NCI-H2081 treated with DMSO at 0.1 percent for 48 hours (cell line): ENCODE results near the gene LRR1.
A peak's percentile ranks its signal among the peaks of the same experiment; 100 is the strongest.
"Not testable (repeated sequence)": the region's sequence is repeated elsewhere in the genome, so short reads cannot be mapped to it uniquely, and the experiment has no call there.

Source experiments
- DNase-seq: peaks from one replicate; lab custom pipeline; 2025; lab: John Stamatoyannopoulos, UW

The LRR1 gene, protein sequence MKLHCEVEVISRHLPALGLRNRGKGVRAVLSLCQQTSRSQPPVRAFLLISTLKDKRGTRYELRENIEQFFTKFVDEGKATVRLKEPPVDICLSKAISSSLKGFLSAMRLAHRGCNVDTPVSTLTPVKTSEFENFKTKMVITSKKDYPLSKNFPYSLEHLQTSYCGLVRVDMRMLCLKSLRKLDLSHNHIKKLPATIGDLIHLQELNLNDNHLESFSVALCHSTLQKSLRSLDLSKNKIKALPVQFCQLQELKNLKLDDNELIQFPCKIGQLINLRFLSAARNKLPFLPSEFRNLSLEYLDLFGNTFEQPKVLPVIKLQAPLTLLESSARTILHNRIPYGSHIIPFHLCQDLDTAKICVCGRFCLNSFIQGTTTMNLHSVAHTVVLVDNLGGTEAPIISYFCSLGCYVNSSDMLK

GRCh38 chr14:49598485-49599300 is at the start of gene LRR1:
Gene LRR1, plus strand, starts transcription at chr14:49598940. Its CDS starts 81 bp downstream, at chr14:49599021.
- peak; percentile 21 for DNase-seq

GRCh38 chr14:49549446-49549845 is 49.3 kb upstream of the LRR1 start:
- DNase-seq: no peak

DNA sequence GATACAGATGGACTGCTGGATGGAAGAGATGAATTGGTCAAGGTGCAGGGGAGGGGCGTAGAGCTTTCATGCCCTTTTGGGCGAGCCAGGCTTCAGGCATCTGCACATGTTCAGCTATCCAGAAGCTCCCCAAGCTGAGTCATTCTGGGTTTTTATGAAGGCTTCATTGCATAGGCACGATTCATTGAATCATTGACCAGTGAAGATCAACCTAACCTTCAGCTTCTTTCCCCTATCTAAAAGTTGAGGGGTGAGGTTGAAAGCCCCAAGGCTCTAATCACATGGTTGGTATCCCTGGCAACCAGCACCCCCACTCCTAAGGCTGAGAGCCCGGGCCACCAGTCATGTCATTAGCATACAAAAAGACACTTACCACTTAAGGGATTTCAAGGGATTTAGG is 48.9 kb upstream of the LRR1 start:
- no peak for DNase-seq

DNA sequence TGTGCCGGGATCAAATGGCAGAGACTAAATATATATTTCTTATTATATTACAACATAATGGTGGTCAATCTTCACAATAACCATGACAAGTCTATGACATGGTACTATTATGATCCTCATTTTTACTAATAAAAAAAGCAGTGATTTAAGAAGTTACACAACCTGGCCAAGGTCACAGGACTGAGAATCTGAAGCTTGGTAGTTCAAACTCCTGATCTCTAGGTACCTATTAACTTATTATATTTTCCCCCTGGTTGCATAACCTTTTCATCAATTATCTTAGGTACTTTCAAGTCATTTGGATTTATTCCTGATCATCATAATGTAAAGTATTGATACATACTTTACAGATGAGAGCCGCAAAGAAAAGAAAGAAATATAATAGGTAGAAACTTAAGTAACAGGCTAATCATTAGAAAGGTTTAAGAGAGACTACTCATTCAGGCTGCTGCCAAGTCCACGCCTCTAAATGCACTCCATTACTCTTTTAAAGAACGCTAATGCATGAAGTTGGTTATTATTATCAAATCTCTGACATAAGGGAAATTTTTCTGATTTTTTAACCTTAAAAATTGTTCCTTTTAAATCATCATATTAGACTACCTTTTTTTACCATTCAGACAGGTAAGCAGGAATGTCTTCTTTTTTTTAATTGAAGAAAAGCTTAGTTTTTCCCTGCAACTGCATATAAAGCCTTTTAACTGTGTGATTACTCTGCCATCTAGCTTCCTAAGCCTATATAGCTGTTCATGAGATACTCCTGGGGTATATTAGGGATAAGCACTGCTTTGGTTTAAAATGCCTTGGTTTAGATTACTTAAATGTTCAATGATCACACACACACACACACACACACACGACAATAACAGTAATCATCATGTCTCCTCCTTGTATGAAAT is 48.2 kb upstream of the LRR1 start:
- peak; percentile 5 for DNase-seq

DNA sequence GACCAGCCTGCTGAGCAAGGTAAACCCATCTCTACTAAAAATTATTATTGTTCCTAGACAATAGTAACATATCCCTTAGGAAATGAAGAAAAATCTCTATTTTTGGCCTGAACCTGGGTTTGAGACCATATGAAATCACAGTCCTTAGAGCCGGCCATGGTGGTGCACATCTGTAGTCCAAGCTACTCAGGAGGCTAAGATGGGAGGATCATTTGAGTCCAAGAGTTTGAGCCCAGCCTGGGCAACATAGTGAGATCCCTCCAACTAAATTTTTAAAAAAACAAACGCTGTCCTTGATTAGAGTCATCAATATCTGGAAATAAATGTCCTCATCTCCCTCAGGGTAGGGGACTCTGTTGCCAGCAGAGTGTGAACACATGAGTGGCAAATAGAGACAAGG is 47.2 kb upstream of the LRR1 start:
- DNase-seq: no peak

DNA sequence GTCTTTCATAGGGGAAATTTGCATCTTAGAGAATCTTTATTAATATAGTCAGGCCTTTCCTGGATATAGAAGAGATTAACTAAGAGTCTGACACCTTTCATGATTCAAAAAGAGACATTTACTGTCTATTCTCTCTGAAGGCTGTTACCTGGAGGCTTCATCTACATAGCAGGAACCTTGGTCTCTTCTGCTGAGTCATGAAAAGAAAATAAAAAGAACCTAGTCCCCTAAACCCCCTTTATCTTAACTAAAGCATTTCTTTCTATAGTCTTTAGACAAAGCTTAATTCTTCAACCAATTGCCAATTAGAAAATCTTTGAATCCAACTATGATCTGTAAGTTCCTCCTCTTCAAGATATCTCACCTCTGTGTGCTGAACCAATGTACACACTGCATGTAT is 45.6 kb upstream of the LRR1 start:
- DNase-seq: no peak

- DNase-seq: no peak
Observed at GRCh38 chr14:49553892-49554291, 44.8 kb upstream of the LRR1 start.

DNA sequence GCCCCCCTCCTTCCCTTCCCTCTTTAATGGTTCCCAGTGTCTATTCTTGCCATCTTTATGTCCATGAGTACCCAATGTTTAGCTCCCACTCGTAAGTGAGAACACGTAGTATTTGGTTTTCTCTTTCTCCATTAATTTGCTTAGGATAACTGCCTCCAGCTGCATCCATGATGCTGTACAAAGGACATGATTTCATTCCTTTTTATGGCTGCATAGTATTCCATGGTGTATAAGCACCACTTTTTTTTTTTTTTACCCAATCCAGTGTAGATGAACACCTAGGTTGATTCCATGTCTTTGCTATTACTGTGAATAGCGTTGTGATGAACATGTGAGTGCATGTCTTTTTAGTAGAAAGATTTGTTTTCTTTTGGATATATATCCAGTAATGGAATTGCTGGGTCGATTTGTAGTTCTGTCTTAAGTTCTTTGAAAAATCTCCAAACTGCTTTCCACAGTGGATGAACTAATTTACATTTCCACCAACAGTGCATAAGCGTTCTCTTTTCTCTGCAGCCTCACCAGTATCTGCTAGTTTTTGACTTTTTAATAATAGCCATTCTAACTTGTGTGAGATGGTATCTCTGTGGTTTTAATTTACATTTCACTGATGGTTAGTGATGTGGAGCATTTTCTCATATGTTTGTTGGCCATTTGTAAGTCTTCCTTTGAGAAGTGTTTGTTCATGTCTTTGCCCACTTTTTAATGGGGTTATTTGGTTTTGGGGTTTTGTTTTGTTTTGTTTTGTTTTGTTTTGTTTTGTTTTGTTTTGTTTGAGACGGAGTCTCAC is 38.6 kb upstream of the LRR1 start:
- DNase-seq: no peak

DNA sequence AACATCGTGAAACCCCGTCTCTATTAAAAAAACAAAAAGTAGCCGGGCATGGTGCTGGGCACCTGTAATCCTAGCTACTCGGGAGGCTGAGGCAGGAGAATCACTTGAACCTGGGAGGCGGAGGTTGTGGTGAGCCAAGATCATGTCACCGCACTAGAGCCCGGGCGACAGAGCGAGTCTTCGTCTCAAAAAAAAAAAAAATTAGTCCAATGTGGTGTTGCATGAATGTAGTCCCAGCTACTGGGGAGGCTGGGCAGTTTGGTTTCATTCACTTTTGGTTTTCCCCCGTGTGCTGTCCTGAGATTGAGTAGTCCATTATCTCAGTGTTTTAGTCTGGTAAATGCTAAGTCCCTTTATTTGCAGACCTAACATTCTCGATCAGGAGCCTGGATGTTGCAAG is 32.0 kb upstream of the LRR1 start:
- no peak for DNase-seq

DNA sequence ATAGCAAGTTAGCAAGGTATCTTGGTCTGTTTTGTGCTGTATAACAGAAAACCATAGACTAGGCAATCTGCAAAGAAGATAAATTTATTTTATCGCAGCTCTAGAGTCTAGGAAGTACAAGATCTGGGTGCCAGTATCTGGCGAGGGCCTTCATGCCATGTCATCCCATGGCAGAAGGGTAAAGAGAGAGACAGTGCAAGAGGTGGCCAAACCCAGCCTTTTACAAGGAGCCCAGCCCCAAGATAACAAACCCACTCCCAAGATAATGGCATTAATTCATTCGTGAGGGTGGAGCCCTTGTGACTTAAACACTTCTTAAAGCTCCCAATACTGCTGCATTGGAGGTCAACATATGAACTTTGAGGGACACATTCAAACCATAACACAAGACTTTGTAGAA is 29.5 kb upstream of the LRR1 start:
- DNase-seq: no peak

- DNase-seq: no peak
Observed at GRCh38 chr14:49574038-49574437, 24.7 kb upstream of the LRR1 start.

DNA sequence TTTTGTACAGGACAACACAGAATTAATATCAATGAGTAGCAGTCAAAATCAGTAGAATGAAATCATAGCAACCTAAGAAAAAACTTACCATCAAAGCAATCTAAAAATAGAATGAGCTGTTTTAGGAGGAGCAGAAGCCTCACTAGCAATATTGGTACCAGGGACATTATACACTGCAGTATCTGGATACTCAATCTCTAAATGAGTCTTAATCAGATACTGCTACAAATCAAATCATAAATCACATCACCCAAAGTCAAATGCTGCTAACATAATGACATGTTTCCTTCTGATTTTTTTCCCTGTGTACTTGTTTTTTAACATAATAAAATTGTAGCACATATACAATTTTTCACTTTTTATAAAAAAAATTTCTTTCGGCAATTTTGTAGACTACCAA is 20.6 kb upstream of the LRR1 start:
- no peak for DNase-seq

- DNase-seq: no peak
Observed at GRCh38 chr14:49579841-49580240, 18.9 kb upstream of the LRR1 start.

GRCh38 chr14:49581209-49582112 is 17.3 kb upstream of the LRR1 start:
- DNase-seq: no peak

- DNase-seq: no peak
Observed at GRCh38 chr14:49582113-49582977, 16.4 kb upstream of the LRR1 start.

DNA sequence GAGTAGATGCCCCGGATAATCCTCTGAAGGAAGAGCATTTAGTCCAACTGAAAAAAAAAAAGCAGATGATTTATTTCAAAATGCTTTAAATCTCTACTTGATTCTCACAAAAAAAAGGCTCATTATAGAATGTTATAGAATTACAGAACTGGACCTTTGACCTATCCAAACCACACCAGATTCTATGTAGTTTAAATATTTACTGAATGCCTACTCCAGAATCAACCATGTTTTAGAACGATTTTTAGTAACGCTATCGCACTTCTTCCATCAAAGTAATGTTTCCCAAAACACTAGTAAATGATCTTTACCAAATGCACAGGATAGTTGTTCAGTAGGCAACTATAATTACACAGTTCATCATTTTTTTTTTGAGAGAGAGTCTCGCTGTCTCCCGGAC is 15.1 kb upstream of the LRR1 start:
- no peak for DNase-seq

DNA sequence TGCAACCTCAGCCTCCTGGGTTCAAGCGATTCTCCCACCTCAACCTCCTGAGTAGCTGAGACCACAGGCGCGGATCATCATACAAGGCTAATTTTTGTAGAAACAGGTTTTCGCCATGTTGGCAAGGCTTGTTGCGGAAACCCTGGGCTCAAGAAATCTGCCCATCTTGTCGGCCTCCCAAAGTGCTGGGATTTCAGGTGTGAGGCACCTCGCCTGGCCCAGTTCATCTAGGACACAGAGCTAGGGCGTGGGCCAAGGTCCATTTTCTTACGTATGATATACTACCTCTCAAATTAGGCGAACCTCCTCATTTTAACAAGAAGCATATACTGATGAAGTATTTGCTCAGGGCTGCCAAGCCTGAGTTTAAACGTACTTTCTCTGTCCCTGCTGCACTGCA is 14.7 kb upstream of the LRR1 start:
- no peak for DNase-seq

GRCh38 chr14:49584981-49585640 is 13.6 kb upstream of the LRR1 start:
- DNase-seq: not testable (repeated sequence)
